ENCODE data around the gene BCL2L12. TPM values are rescaled to one million over a fixed set of nuclear protein-coding genes. Genes with fewer than 3 reads are reported as not detected.

Gene BCL2L12
- total and polyA plus RNA-seq, 2 of the 13 experiments (the other 11 are each of a cell fraction or from before 2014, with no cell fraction given), result 26.8 to 40.8 TPM

- TF ChIP-seq NR2F6 (IDR thresholded peaks at IDR 0.05) (no peak), NR2F6 (CRISPR knock-in tag; IDR thresholded peaks at IDR 0.05) (peak; percentile 20; the same call in 1 of the 2 replicates), ZNF710 (CRISPR knock-in tag; IDR thresholded peaks at IDR 0.05; ENCODE audit: borderline replicate concordance) (peak; percentile 66; the same call in 1 of the 2 replicates), CREBL2 (CRISPR knock-in tag; IDR thresholded peaks at IDR 0.05; ENCODE audit: borderline replicate concordance) (no peak), ZNF414 (CRISPR knock-in tag; IDR thresholded peaks at IDR 0.05) (0 out of 2 replicates have a peak, but pooled peaks have one; percentile 50), SP5 (CRISPR knock-in tag; IDR thresholded peaks at IDR 0.05; ENCODE audit: borderline replicate concordance, low read depth) (no peak), ZNF644 (CRISPR knock-in tag; IDR thresholded peaks at IDR 0.05; ENCODE audit: low read depth) (no peak), MYPOP (CRISPR knock-in tag; IDR thresholded peaks at IDR 0.05) (peak; percentile 23; the same call in 1 of the 2 replicates), ZBTB21 (CRISPR knock-in tag; IDR thresholded peaks at IDR 0.05) (no peak), ZNF672 (CRISPR knock-in tag; IDR thresholded peaks at IDR 0.05) (no peak), GLI4 (CRISPR knock-in tag; IDR thresholded peaks at IDR 0.05; ENCODE audit: borderline replicate concordance) (no peak), SKIL (CRISPR knock-in tag; IDR thresholded peaks at IDR 0.05; ENCODE audit: borderline replicate concordance) (no peak), KIAA2018 (CRISPR knock-in tag; IDR thresholded peaks at IDR 0.05; ENCODE audit: borderline replicate concordance) (no peak), ZNF263 (CRISPR knock-in tag; IDR thresholded peaks at IDR 0.05) (0 out of 2 replicates have a peak, but pooled peaks have one; percentile 18), TRIM24 (CRISPR knock-in tag; IDR thresholded peaks at IDR 0.05) (no peak)
These were observed 11.6 kb downstream of the BCL2L12 start, which contains the start of gene PRMT1 (continued) for GRCh38 chr19:49677231-49677900.

Data from HepG2 (cell line).